Psoas muscle (tissue), 8 donors: Measurements from ENCODE around the gene RGS14. TPM values are rescaled to one million over a fixed set of nuclear protein-coding genes. Genes with fewer than 3 reads are reported as not detected.
A peak's percentile ranks its signal among the peaks of the same experiment; 100 is the strongest.

Source experiments
- ATAC-seq, 4 donors: fragments of 200-7000 bp; cut with Tn5 transposase; one replicate each; pipeline ENCODE4 v1.9.1; 2020; ENCODE audit warnings: moderate library complexity in 3 of 4, mild to moderate bottlenecking in 2 of 4
- DNase-seq, 2 donors: peaks; one replicate each; pipeline ENCODE4 v3.0.0-alpha.2; 2020
- H3K27ac ChIP-seq: fragments of 200-600 bp; one replicate; pipeline ENCODE4 v1.8.0; 2022
- H3K27me3 ChIP-seq, 3 donors: fragments of 200-600 bp in 1 of 3; one replicate each; pipeline versions ENCODE4 v1.6.1 to v1.8.0; 2013 to 2022; ENCODE audit warnings: low read length in 2 of 3, mild to moderate bottlenecking in 2 of 3, moderate library complexity in 1 of 3; ENCODE audit not compliant: insufficient read depth in 3 of 3
- H3K36me3 ChIP-seq, 2 donors: fragments of 200-600 bp in 1 of 2; one replicate each; pipeline versions ENCODE4 v1.6.1 to v1.8.0; 2013 to 2022; ENCODE audit warnings: low read depth in 1 of 2, mild to moderate bottlenecking in 1 of 2, moderate library complexity in 1 of 2; ENCODE audit not compliant: insufficient read depth in 1 of 2
- H3K4me1 ChIP-seq: fragments of 200-600 bp; one replicate; pipeline ENCODE4 v1.8.0; 2022
- H3K4me3 ChIP-seq: fragments of 200-600 bp; one replicate; pipeline ENCODE4 v1.8.0; 2022; ENCODE audit warnings: mild to moderate bottlenecking
- H3K9me3 ChIP-seq: fragments of 200-600 bp; one replicate; pipeline ENCODE4 v1.8.0; 2022
- WGBS, 3 donors: extraction: QIAGEN DNeasy Blood & Tissue Kit; methylation state at CpG; one replicate each; pipeline versions ENCODE4 v1.1.6 to v1.1.7; 2013; 5-methylcytosine and 5-hydroxymethylcytosine counted together
- intact Hi-C, 2 donors: fragments of 100-400 bp; cut with DNase I; formaldehyde crosslinking; loops; one replicate each; pipeline versions ENCODE4 v1.11.0 to v1.14.2; 2022
- polyA plus RNA-seq, 3 donors: library from polyadenylated mRNA; stranded (reverse); fragments of 200-250 nt; gene quantifications; one replicate each; pipeline ENCODE4 v1.2.3, GENCODE V29; 2013
- total RNA-seq, 4 donors: library from RNA; stranded (reverse); fragmentation: NEBNext Ultra II Directional in 2 of 4; extraction: Animal tissue kit (Norgen Biotek cat#: 25700) in 2 of 4; gene quantifications; one replicate each; pipeline versions ENCODE4 v1.2.1 to v1.2.4, GENCODE V29; 2021 to 2023
- TF ChIP-seq, protein P1 (sequence below): fragments of 200-600 bp; IDR thresholded peaks from one replicate; pipeline ENCODE4 v1.8.0; 2022; ENCODE audit warnings: antibody characterized with exemption
- donor health status: healthy with polysubstance abuse.
- donor health status: DM: no; HTN: no; CAD: no; lungs with moderate emphysema.
- donor health status: Bipolar disorder and iron deficiency.
- donor health status: healthy.
- donor health status: DM: yes; HTN: yes; CAD: no.
- donor health status: DM: no; HTN: no; CAD: no.
- donor health status: DM: no; HTN: no; CAD: no.
- donor health status: DM: yes; HTN: yes; CAD: no.

Gene RGS14
- total and polyA plus RNA-seq, 7 donors, result 3.6 to 23.2 (median 10.0) TPM

DNA sequence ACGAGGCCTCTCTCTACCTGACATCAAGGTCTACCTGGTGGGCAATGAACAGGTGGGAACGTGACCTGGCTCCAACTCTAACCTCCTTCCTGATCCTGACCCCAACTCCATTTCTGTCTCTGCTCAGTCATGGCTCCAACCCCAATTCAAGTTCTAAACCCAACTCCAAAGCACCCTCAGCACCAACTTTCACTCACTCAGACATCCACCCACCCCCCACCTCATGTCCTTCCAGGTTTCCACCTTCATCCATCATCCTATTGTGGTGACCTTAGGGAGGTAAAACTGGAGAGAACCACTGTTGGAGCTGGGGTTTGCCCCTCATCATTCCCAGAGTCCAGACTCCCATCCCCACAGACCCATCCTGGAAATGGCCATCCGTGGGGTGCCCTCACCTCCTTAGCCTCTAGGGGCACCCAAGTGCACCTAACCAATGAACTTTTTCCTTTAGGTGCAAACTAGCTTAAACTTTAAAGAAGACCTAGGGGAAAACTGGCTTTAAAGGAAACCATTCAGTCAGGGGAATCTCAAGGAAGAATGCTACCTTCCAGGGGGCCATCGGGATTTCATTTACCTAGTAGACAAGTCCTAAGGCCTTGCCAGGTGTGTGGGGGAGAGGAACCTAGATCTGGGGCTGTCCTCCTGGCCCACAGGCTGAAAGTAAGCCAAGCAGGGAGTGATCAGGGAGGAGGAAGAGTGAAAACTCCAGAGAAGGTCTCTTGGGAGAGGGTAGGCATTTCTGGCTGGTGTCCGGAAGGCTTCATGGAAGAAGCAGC, 11.3 kb downstream of the RGS14 start:
- Histone ChIP-seq H3K4me1 (peaks cover 40% of the 10 kb centered on the region), H3K36me3 (peaks cover 0 to 18% of the 10 kb centered on the region in 2 donors), H3K9me3 (no peaks in the 10 kb centered on the region), H3K27me3 (no peaks in the 10 kb centered on the region), H3K27ac (peak overlapping the region; percentile 81), H3K4me3 (peak overlapping the region; percentile 7)
- ATAC-seq (no peak), DNase-seq (no peak)
- TF ChIP-seq, protein P1, sequence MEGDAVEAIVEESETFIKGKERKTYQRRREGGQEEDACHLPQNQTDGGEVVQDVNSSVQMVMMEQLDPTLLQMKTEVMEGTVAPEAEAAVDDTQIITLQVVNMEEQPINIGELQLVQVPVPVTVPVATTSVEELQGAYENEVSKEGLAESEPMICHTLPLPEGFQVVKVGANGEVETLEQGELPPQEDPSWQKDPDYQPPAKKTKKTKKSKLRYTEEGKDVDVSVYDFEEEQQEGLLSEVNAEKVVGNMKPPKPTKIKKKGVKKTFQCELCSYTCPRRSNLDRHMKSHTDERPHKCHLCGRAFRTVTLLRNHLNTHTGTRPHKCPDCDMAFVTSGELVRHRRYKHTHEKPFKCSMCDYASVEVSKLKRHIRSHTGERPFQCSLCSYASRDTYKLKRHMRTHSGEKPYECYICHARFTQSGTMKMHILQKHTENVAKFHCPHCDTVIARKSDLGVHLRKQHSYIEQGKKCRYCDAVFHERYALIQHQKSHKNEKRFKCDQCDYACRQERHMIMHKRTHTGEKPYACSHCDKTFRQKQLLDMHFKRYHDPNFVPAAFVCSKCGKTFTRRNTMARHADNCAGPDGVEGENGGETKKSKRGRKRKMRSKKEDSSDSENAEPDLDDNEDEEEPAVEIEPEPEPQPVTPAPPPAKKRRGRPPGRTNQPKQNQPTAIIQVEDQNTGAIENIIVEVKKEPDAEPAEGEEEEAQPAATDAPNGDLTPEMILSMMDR, result peak; percentile 47
- intact Hi-C loops, result loop anchor here (5.0 kb wide), 2 partner anchors 52 to 57 kb away; partner anchors contain the start of gene MXD3 (in 1 of the 2)
- WGBS, 3 donors, result 49 to 57% (median 56%) methylated on average over 5 of the region's 5 CpGs

DNA sequence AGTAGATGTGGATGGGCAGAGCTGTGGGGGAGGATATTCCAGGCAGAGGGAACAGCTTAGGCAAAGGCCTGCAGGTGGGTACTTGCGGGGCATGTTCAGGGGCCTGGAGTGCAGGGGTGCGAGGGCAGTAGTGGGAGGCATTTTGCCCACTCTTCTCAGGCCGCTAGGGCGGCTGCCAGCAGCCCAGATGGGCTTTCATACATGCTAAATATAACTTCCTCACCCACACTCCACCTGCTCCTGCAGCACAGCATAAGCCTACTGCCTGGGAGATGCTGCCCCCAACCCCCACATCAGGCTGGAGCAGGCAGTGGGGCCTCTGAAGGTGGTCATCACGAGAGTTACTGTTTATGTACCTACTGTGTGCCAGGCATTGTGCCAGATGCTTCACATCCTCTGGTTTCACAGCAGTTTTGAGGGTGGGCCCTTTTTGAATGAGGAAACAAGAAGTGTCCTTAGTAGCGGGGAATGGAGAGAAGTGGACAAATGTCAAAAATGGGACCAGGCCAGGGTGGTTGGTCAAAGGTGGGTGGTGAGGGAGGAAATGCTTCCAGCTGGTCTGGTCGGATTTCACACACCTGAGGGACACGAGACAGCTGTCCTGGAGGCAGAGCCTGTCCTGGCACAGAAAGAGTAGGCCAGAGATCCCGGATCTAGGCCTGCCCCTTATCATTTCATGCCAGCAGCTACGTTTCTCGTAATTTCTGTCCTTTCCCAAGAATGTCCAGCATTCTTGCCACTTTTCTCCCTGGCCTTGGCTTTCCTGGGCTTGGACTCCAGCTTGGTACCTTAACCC, 12.1 kb downstream of the RGS14 start:
- H3K27ac ChIP-seq, result peak overlapping the region; percentile 81
- peaks cover 40% of the 10 kb centered on the region for H3K4me1 ChIP-seq
- peak overlapping the region; percentile 64 for H3K4me3 ChIP-seq
- no peak for DNase-seq
- WGBS, 3 donors, result 28 to 37% (median 31%) methylated on average over 11 of the region's 11 CpGs
- H3K36me3 ChIP-seq, result peaks cover 0 to 18% of the 10 kb centered on the region in 2 donors
- no peaks in the 10 kb centered on the region for H3K9me3 ChIP-seq
- TF ChIP-seq, protein P1, result no peak
- intact Hi-C loops, result loop anchor here (5.0 kb wide), 2 partner anchors 53 to 58 kb away; partner anchors contain the start of gene MXD3 (in 1 of the 2)
- ATAC-seq, result peak; percentile 27 to 55 (median 36)
- no peaks in the 10 kb centered on the region for H3K27me3 ChIP-seq

DNA sequence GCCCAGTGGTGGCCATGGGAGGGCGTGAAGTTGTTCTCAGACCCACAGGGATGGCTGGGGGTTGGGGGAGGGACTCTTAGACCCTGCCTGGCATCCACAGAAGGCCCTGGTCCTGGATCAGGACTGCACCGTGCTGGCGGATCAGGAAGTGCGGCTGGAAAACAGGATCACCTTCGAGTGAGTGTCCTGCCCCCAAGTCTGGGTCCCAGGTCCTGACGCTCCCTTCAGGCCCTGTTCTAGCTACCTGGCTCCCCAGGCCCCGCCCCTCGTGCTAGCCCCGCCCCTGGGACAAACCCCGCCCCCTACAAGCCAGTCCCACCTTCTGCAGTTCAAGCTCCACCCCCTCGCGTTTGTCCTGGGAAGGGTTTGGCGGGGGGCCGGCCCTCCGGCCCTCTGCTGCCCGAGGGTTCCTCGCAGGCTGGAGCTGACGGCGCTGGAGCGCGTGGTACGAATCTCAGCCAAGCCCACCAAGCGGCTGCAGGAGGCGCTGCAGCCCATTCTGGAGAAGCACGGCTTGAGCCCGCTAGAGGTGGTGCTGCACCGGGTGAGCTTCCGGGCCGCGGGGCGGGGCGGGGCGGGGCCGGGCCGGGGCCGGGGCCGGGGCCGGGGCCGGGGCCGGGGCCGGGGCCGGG, 12.9 kb downstream of the RGS14 start:
- intact Hi-C loops, result no loop called here
- Histone ChIP-seq H3K27me3 (no peaks in the 10 kb centered on the region), H3K4me3 (peak overlapping the region; percentile 64), H3K4me1 (peaks cover 40% of the 10 kb centered on the region), H3K36me3 (peaks cover 0 to 18% of the 10 kb centered on the region in 2 donors), H3K9me3 (no peaks in the 10 kb centered on the region), H3K27ac (peak overlapping the region; percentile 81)
- 15 to 26% (median 17%) methylated on average over 25 to 42 of the region's 42 CpGs for WGBS, 3 donors
- peak; percentile 81 to 94 for DNase-seq
- TF ChIP-seq, protein P1, result peak; percentile 45
- peak; percentile 73 to 81 (median 77) for ATAC-seq

DNA sequence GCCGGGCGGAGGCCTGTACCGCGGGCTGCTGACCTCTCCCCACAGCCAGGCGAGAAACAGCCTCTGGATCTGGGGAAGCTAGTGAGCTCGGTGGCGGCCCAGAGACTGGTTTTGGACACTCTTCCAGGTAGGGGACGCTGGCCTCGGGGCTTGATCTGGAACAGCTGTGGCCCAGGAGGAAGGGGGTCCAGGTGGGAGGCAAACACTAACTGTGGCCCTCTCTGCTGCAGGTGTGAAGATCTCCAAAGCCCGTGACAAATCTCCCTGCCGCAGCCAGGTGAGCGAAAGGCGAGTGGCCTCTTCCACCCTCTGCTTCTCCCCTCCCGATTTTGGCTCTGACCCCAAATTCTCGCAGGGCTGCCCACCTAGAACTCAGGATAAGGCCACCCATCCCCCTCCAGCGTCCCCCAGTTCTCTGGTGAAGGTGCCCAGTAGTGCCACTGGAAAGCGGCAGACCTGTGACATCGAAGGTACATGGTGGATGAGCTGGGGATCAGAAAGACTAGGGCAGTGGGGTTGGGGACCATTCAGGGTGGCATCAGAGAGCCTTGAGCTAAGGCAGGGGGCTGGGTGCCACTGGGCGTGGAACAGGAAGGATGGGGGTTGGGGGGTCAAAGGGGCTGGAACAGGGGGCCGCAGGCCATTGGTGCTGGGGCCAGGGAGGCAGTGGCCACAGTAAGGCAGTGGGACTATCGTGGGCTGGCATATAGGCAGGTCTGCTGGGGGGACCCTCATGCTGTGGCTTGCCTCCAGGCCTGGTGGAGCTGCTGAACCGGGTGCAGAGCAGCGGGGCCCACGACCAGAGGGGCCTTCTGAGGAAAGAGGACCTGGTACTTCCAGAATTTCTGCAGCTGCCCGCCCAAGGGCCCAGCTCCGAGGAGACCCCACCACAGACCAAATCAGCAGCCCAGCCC, 13.7 kb downstream of the RGS14 start:
- ATAC-seq (no peak), DNase-seq (no peak)
- 49 to 70% (median 50%) methylated on average over 21 to 26 of the region's 26 CpGs for WGBS, 3 donors
- H3K4me3 ChIP-seq, result peak overlapping the region; percentile 64
- H3K27ac ChIP-seq, result peak overlapping the region; percentile 65
- intact Hi-C loops, result no loop called here
- TF ChIP-seq, protein P1, result no peak
- H3K9me3 ChIP-seq, result no peaks in the 10 kb centered on the region
- H3K4me1 ChIP-seq, result peaks cover 35% of the 10 kb centered on the region
- peaks cover 0 to 18% of the 10 kb centered on the region in 2 donors for H3K36me3 ChIP-seq
- no peaks in the 10 kb centered on the region for H3K27me3 ChIP-seq
